Loucy (cell line): Measurements from ENCODE around the gene ACAD11.

Experiments
- H2AFZ ChIP-seq: fragments of 200-600 bp; sonication (generic); 2 replicates; pipeline ENCODE4 v1.6.0; 2016; ENCODE audit warnings: antibody characterized with exemption, mild to moderate bottlenecking, low read length, moderate library complexity
- H3F3A ChIP-seq: fragments of 200-600 bp; 2 replicates; pipeline ENCODE4 v1.6.0; 2016; ENCODE audit warnings: antibody characterized with exemption, low read depth, mild to moderate bottlenecking
- H3K27me3 ChIP-seq: fragments of 200-600 bp; sonication (generic); 2 replicates; pipeline ENCODE4 v1.6.1; 2014; ENCODE audit warnings: low read length, mild to moderate bottlenecking; ENCODE audit not compliant: insufficient read depth, poor library complexity, severe bottlenecking
- H3K36me3 ChIP-seq: fragments of 200-600 bp; sonication (generic); 2 replicates; pipeline ENCODE4 v1.6.1; 2016; ENCODE audit warnings: low read length; ENCODE audit not compliant: insufficient read depth
- H3K4me1 ChIP-seq: fragments of 200-600 bp; sonication (generic); 2 replicates; pipeline ENCODE4 v1.5.1; 2014; ENCODE audit warnings: low read length, mild to moderate bottlenecking; ENCODE audit not compliant: insufficient read depth, poor library complexity, severe bottlenecking
- H3K4me2 ChIP-seq: fragments of 200-600 bp; sonication (generic); 2 replicates; pipeline ENCODE4 v1.6.0; 2014; ENCODE audit warnings: antibody characterized with exemption, low read length, low read depth, mild to moderate bottlenecking; ENCODE audit not compliant: poor library complexity, severe bottlenecking
- H3K4me3 ChIP-seq: fragments of 200-600 bp; sonication (generic); 2 replicates; pipeline ENCODE4 v1.5.1; 2014; ENCODE audit warnings: low read length, mild to moderate bottlenecking, mixed read lengths; ENCODE audit not compliant: poor library complexity, severe bottlenecking
- H3K79me2 ChIP-seq: fragments of 200-600 bp; sonication (generic); 2 replicates; pipeline ENCODE4 v1.6.1; 2014; ENCODE audit warnings: low read length; ENCODE audit not compliant: insufficient read depth
- H3K9ac ChIP-seq: fragments of 200-600 bp; sonication (generic); 2 replicates; pipeline ENCODE4 v1.6.0; 2014; ENCODE audit warnings: mild to moderate bottlenecking, low read depth, low read length, moderate library complexity; ENCODE audit not compliant: poor library complexity, severe bottlenecking
- H3K9me2 ChIP-seq: fragments of 200-600 bp; sonication (generic); replicated peaks from 2 replicates; pipeline ENCODE4 v1.6.1; 2016; ENCODE audit warnings: low read depth, low read length, mixed read lengths
- H3K9me3 ChIP-seq: fragments of 200-600 bp; sonication (generic); 2 replicates; pipeline ENCODE4 v1.6.1; 2014; ENCODE audit warnings: mild to moderate bottlenecking, antibody characterized with exemption, low read length, low read depth; ENCODE audit not compliant: insufficient read depth
- H4K20me1 ChIP-seq: fragments of 200-600 bp; sonication (generic); 2 replicates; pipeline ENCODE4 v1.6.0; 2014; ENCODE audit warnings: antibody characterized with exemption, low read length, mild to moderate bottlenecking; ENCODE audit not compliant: insufficient read depth, poor library complexity, severe bottlenecking
- EZH2phosphoT487 ChIP-seq: fragments of 200-600 bp; IDR thresholded peaks from 2 replicates; pipeline ENCODE4 v1.6.1; 2018; ENCODE audit warnings: antibody characterized with exemption, mild to moderate bottlenecking, moderate library complexity, borderline replicate concordance
- TF ChIP-seq, protein P1 (sequence below): fragments of 200-600 bp; sonication (generic); conservative IDR thresholded peaks from 2 replicates; pipeline ENCODE4 v1.5.1; 2014; ENCODE audit warnings: mild to moderate bottlenecking, antibody characterized with exemption, low read length

ACAD11 gene

DNA sequence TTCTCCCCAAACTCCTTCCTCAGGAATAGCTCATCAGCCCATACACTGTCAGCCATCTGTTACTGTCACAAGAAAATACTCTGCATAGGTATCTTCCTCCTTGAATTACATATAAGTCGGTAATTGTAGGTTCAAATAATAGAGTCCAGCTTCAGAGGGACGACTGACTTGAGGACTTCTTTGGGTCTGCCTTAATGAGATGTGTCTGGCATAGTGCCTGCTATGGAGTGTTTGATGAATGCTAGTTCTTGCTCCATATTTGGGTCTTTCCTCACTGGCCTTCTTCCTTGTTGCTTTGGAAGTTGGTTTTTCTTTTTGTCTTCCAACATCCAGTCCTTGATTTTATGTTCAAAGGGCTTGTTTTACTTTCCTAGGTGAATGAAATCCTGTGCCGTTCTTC, 129.0 kb downstream of the ACAD11 start:
- TF ChIP-seq, protein P1, sequence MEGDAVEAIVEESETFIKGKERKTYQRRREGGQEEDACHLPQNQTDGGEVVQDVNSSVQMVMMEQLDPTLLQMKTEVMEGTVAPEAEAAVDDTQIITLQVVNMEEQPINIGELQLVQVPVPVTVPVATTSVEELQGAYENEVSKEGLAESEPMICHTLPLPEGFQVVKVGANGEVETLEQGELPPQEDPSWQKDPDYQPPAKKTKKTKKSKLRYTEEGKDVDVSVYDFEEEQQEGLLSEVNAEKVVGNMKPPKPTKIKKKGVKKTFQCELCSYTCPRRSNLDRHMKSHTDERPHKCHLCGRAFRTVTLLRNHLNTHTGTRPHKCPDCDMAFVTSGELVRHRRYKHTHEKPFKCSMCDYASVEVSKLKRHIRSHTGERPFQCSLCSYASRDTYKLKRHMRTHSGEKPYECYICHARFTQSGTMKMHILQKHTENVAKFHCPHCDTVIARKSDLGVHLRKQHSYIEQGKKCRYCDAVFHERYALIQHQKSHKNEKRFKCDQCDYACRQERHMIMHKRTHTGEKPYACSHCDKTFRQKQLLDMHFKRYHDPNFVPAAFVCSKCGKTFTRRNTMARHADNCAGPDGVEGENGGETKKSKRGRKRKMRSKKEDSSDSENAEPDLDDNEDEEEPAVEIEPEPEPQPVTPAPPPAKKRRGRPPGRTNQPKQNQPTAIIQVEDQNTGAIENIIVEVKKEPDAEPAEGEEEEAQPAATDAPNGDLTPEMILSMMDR, result no peak
- TF ChIP-seq EZH2phosphoT487, result no peak
- Histone ChIP-seq H4K20me1 (no peaks in the 10 kb centered on the region), H3K4me3 (no peak overlapping the region), H3K27me3 (no peaks in the 10 kb centered on the region), H3K9me2 (no peaks in the 10 kb centered on the region), H3K9me3 (no peaks in the 10 kb centered on the region), H2AFZ (no peak overlapping the region), H3K36me3 (peaks cover 57% of the 10 kb centered on the region; the same call in 1 of the 2 replicates), H3K79me2 (no peaks in the 10 kb centered on the region), H3F3A (no peaks in the 10 kb centered on the region), H3K4me1 (no peaks in the 10 kb centered on the region), H3K9ac (no peak overlapping the region), H3K4me2 (no peak overlapping the region)

DNA sequence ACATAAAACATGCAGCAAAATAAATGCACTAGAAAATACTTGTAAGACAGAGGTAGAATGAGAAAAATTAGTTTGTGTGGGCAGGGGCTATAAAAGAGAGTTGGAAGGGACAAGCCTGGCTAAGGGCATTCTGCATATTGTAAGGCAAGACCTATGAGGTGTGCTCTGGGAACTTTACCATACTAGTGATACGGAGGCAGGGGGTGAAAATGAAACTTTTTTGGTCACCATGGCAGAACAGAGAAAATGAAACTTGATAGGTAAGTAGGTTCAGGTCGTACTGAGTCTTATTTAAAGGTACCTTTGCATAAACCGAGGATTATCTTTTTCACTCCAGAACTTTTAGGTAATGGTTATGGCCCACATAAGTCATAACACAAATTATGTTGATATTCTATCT, 137.3 kb downstream of the ACAD11 start:
- H2AFZ ChIP-seq, result no peak overlapping the region
- no peaks in the 10 kb centered on the region for H3K9me2 ChIP-seq
- H3K27me3 ChIP-seq, result no peaks in the 10 kb centered on the region
- H4K20me1 ChIP-seq, result no peaks in the 10 kb centered on the region
- H3K36me3 ChIP-seq, result peaks cover 62% of the 10 kb centered on the region; the same call in 1 of the 2 replicates
- H3K9ac ChIP-seq, result no peak overlapping the region
- no peaks in the 10 kb centered on the region for H3K79me2 ChIP-seq
- H3K4me2 ChIP-seq, result no peak overlapping the region
- H3K4me3 ChIP-seq, result no peak overlapping the region
- no peaks in the 10 kb centered on the region for H3F3A ChIP-seq
- no peaks in the 10 kb centered on the region for H3K4me1 ChIP-seq
- TF ChIP-seq, protein P1, result no peak
- no peak for TF ChIP-seq EZH2phosphoT487
- no peaks in the 10 kb centered on the region for H3K9me3 ChIP-seq

DNA sequence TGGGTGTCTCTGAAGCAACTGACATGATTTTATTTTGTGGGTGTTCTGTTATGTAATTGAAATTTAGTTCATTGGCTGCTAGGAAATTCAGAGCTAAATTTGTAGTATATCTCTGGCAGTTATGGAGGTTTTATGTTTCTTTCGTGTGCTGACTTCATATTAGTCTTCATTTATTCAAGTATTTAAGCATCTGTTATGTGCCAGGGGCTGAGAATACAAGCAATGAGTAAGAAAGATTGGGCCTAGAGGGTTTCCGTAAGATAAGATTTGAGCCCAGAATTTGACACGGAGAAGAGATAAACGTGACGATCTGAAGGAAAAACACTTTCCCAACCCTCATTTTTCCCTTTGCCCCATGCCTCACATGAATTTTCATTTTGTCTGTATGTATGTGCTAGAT, 137.7 kb downstream of the ACAD11 start:
- H3K4me3 ChIP-seq, result no peak overlapping the region
- H4K20me1 ChIP-seq, result no peaks in the 10 kb centered on the region
- H3K27me3 ChIP-seq, result no peaks in the 10 kb centered on the region
- peaks cover 64% of the 10 kb centered on the region; the same call in 1 of the 2 replicates for H3K36me3 ChIP-seq
- H3F3A ChIP-seq, result no peaks in the 10 kb centered on the region
- H2AFZ ChIP-seq, result no peak overlapping the region
- no peaks in the 10 kb centered on the region for H3K79me2 ChIP-seq
- no peak overlapping the region for H3K4me2 ChIP-seq
- H3K9me3 ChIP-seq, result no peaks in the 10 kb centered on the region
- H3K9ac ChIP-seq, result no peak overlapping the region
- H3K9me2 ChIP-seq, result no peaks in the 10 kb centered on the region
- TF ChIP-seq, protein P1, result no peak
- TF ChIP-seq EZH2phosphoT487, result no peak
- H3K4me1 ChIP-seq, result no peaks in the 10 kb centered on the region
